Mesendoderm (in vitro differentiated cells): ENCODE results near the gene IL6.
"Not testable (repeated sequence)": the region's sequence is repeated elsewhere in the genome, so short reads cannot be mapped to it uniquely, and the experiment has no call there.

Experiments
- DNase-seq: peaks from one replicate; pipeline ENCODE4 v3.0.0; 2013
- H2AK5ac ChIP-seq: 2 replicates; pipeline ENCODE4 v1.6.1; 2013; ENCODE audit warnings: low read length, inconsistent platforms
- H2BK120ac ChIP-seq: 2 replicates; pipeline ENCODE4 v1.6.1; 2013; ENCODE audit warnings: low read depth, mild to moderate bottlenecking, low read length, moderate library complexity, mixed read lengths
- H2BK15ac ChIP-seq: replicated peaks from 2 replicates; pipeline ENCODE4 v1.6.1; 2013; ENCODE audit warnings: low read depth, mild to moderate bottlenecking, moderate library complexity
- H2BK5ac ChIP-seq: 2 replicates; pipeline ENCODE4 v1.6.1; 2013; ENCODE audit warnings: low read length, inconsistent platforms
- H3K18ac ChIP-seq: 2 replicates; pipeline ENCODE4 v1.6.1; 2013; ENCODE audit warnings: mild to moderate bottlenecking, low read length, mixed read lengths
- H3K23ac ChIP-seq: one replicate; pipeline ENCODE4 v1.6.1; 2013; ENCODE audit warnings: low read length
- H3K27ac ChIP-seq: 2 replicates; pipeline ENCODE4 v1.5.1; 2013; ENCODE audit warnings: low read depth, mild to moderate bottlenecking, inconsistent platforms, low read length, moderate library complexity
- H3K27me3 ChIP-seq: 2 replicates; pipeline ENCODE4 v1.6.1; 2013; ENCODE audit warnings: low read length, control low read depth, mild to moderate bottlenecking, inconsistent platforms; ENCODE audit not compliant: insufficient read depth, poor library complexity
- H3K36me3 ChIP-seq: 2 replicates; pipeline ENCODE4 v1.6.1; 2013; ENCODE audit warnings: low read length, inconsistent platforms; ENCODE audit not compliant: control insufficient read depth, insufficient read depth
- H3K4ac ChIP-seq: one replicate; pipeline ENCODE4 v1.6.1; 2013; ENCODE audit warnings: low read depth, mild to moderate bottlenecking, low read length, moderate library complexity
- H3K4me1 ChIP-seq: 2 replicates; pipeline ENCODE4 v1.6.1; 2013; ENCODE audit warnings: low read depth, low read length, inconsistent platforms; ENCODE audit not compliant: control insufficient read depth
- H3K4me2 ChIP-seq: 2 replicates; pipeline ENCODE4 v1.6.1; 2013; ENCODE audit warnings: low read length
- H3K4me3 ChIP-seq: 2 replicates; pipeline ENCODE4 v1.5.1; 2013; ENCODE audit warnings: mild to moderate bottlenecking, low read length
- H3K56ac ChIP-seq: one replicate; pipeline ENCODE4 v1.6.1; 2013; ENCODE audit warnings: low read length
- H3K79me1 ChIP-seq: 2 replicates; pipeline ENCODE4 v1.6.1; 2013; ENCODE audit warnings: low read length, inconsistent platforms
- H3K79me2 ChIP-seq: 2 replicates; pipeline ENCODE4 v1.6.1; 2013; ENCODE audit warnings: mild to moderate bottlenecking, low read length; ENCODE audit not compliant: control insufficient read depth, insufficient read depth
- H3K9ac ChIP-seq: 2 replicates; pipeline ENCODE4 v1.6.1; 2013; ENCODE audit warnings: low read length, inconsistent platforms
- H4K5ac ChIP-seq: one replicate; pipeline ENCODE4 v1.6.1; 2013; ENCODE audit warnings: low read length
- H4K8ac ChIP-seq: one replicate; pipeline ENCODE4 v1.6.1; 2013; ENCODE audit warnings: low read depth, mild to moderate bottlenecking, control low read depth, low read length, moderate library complexity
- WGBS: extraction: QIAGEN DNeasy Blood & Tissue Kit; methylation state at CpG from one replicate; pipeline ENCODE4 v1.1.7; 2013; ENCODE audit warnings: low lambda C conversion rate, missing lambda C conversion rate; ENCODE audit not compliant: insufficient coverage; ENCODE audit errors: extremely low coverage; 5-methylcytosine and 5-hydroxymethylcytosine counted together

Gene IL6

DNA sequence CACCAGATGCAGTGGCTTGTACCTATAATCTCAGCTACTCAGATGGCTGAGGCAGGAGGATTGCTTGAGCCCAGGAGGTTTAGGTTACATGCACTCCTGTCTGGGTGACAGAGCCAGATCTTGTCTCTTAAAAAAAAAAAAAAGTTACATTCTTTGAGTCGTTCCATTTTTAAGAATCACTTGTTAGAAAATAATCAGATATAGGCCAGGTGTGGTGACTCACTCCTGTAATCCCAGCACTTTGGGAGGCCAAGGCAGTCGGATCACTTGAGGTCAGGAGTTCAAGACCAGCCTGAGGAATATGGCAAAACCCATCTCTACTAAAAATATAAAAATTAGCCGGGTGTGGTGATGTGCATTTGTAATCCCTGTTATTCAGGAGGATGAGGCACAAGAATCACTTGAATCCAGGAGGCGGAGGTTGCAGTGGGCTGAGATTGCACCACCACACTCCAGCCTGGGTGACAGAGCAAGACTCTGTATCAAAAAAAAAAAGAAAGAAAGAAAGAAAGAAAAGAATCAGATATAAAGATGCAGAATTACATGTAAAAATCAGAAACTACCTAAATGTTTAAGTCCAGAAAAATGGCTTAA, 52.8 kb downstream of the IL6 start:
- not testable (repeated sequence) for H3K36me3 ChIP-seq, H2BK5ac ChIP-seq, H3K4me3 ChIP-seq, H3K27ac ChIP-seq, H4K5ac ChIP-seq, H3K4me2 ChIP-seq, H3K4me1 ChIP-seq, H2BK120ac ChIP-seq, H2BK15ac ChIP-seq, H3K27me3 ChIP-seq, H3K56ac ChIP-seq, H3K23ac ChIP-seq, H4K8ac ChIP-seq, H3K9ac ChIP-seq, H3K4ac ChIP-seq, H2AK5ac ChIP-seq, DNase-seq, H3K18ac ChIP-seq, H3K79me1 ChIP-seq, H3K79me2 ChIP-seq
- WGBS: no CpG with 5 or more reads among the region's 4 CpGs

DNA sequence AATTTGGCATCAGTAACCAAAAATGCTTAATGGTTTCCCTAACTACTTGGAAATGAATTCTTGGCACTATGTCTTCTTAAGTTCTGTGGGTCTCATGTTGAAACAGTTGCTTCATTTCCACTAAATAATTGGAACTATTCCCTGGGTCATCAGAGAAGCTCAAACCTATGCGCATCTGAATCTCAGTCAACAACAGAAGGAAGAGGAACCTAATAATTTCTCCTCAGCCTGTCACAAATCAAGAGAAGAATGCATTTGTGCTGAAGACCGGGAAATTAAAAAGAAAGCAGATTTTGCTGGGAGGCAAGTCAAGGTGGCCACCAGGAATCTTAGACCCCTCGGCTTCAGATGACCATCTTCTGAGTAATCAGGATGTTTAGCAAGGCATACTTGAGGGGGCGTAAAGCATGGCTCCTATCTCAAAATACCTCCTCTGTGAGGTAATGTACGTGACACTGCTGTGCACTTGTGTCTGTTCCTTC, 54.3 kb downstream of the IL6 start:
- Histone ChIP-seq H3K4me3 (no peak overlapping the region), H3K23ac (no peak overlapping the region), H4K8ac (no peak overlapping the region), H2BK120ac (no peak overlapping the region), H3K4ac (no peak overlapping the region), H4K5ac (no peak overlapping the region), H3K4me1 (peaks cover 4% of the 10 kb centered on the region), H3K27me3 (no peaks in the 10 kb centered on the region), H2AK5ac (no peak overlapping the region), H2BK15ac (no peak overlapping the region), H3K9ac (no peak overlapping the region), H3K18ac (no peak overlapping the region), H3K36me3 (no peaks in the 10 kb centered on the region), H3K56ac (no peak overlapping the region), H2BK5ac (no peak overlapping the region), H3K4me2 (no peak overlapping the region), H3K79me2 (no peaks in the 10 kb centered on the region), H3K27ac (no peak overlapping the region), H3K79me1 (no peaks in the 10 kb centered on the region)
- DNase-seq: peak; percentile 49
- WGBS: no CpG with 5 or more reads among the region's 5 CpGs
